Neural progenitor cell (in vitro differentiated cells): ENCODE measurements around the gene FBXO10.

ENCODE experiments used
- EZH2 ChIP-seq: fragments of 200-600 bp; sonication (generic); IDR thresholded peaks from 2 replicates; pipeline ENCODE4 v1.6.1; 2017; ENCODE audit warnings: antibody characterized with exemption, mild to moderate bottlenecking, moderate library complexity
- TF ChIP-seq, protein P1 (sequence below): fragments of 200-600 bp; sonication (generic); IDR thresholded peaks from 2 replicates; pipeline ENCODE4 v1.5.1; 2017; ENCODE audit warnings: antibody characterized with exemption, mild to moderate bottlenecking

DNA sequence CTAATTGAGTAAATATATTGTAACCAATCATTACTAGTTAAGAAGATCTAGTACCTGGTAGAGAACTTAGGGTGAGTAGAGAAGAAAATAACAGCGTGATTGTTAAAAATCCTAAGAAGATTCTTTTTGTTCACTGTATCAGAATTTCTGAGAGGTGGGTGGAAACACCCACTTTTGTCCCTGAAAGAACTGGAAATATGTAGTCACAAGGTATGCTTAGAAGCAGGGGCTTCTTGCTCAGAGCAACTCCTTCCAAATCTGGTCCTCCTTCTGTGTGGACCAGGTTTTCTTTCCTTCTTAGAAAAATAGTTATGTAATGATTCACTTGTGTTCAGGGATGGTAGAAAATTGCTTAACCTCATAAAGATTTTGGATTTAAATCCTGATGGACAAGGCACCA, 28.1 kb upstream of the FBXO10 start:
- TF ChIP-seq, protein P1, sequence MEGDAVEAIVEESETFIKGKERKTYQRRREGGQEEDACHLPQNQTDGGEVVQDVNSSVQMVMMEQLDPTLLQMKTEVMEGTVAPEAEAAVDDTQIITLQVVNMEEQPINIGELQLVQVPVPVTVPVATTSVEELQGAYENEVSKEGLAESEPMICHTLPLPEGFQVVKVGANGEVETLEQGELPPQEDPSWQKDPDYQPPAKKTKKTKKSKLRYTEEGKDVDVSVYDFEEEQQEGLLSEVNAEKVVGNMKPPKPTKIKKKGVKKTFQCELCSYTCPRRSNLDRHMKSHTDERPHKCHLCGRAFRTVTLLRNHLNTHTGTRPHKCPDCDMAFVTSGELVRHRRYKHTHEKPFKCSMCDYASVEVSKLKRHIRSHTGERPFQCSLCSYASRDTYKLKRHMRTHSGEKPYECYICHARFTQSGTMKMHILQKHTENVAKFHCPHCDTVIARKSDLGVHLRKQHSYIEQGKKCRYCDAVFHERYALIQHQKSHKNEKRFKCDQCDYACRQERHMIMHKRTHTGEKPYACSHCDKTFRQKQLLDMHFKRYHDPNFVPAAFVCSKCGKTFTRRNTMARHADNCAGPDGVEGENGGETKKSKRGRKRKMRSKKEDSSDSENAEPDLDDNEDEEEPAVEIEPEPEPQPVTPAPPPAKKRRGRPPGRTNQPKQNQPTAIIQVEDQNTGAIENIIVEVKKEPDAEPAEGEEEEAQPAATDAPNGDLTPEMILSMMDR, result no peak
- TF ChIP-seq EZH2, result no peak
